SK-N-SH (cell line): ENCODE results near the gene VOPP1.
"Not testable (repeated sequence)": the region's sequence is repeated elsewhere in the genome, so short reads cannot be mapped to it uniquely, and the experiment has no call there.

Source experiments
- CTCF ChIP-seq: fragments of 200-600 bp; sonication (generic); IDR thresholded peaks from 2 replicates; pipeline ENCODE4 v1.6.1; 2017; ENCODE audit warnings: antibody characterized with exemption, mild to moderate bottlenecking, moderate library complexity
- EP300 ChIP-seq, 2 experiments: IDR thresholded peaks; 2 replicates each; pipeline versions ENCODE4 v1.4.0 to v1.6.1; 2012; ENCODE audit warnings: borderline replicate concordance in 1 of 2, low read depth in 1 of 2, low read length in 1 of 2
- FOXM1 ChIP-seq: IDR thresholded peaks from 2 replicates; pipeline ENCODE4 v1.4.0; 2012; ENCODE audit warnings: low read depth, mild to moderate bottlenecking
- JUND ChIP-seq: IDR thresholded peaks from 2 replicates; pipeline ENCODE4 v1.4.0; 2012
- MEF2A ChIP-seq: IDR thresholded peaks from 2 replicates; pipeline ENCODE4 v1.4.0; 2012; ENCODE audit warnings: low read depth, borderline replicate concordance
- NRF1 ChIP-seq: IDR thresholded peaks from 2 replicates; pipeline ENCODE4 v1.6.1; 2012; ENCODE audit warnings: low read depth, mild to moderate bottlenecking, low read length
- SMC3 ChIP-seq: IDR thresholded peaks from 2 replicates; pipeline ENCODE4 v1.6.1; 2012; ENCODE audit warnings: low read depth, low read length, improper control_type of control experiment
- TF ChIP-seq, protein P1 (sequence below): IDR thresholded peaks from 2 replicates; pipeline ENCODE4 v1.6.1; 2012; ENCODE audit warnings: mild to moderate bottlenecking, low read depth, low read length, moderate library complexity
- TF ChIP-seq, protein P2 (sequence below): IDR thresholded peaks from 2 replicates; pipeline ENCODE4; 2012
- TF ChIP-seq, protein P3 (sequence below): IDR thresholded peaks from 2 replicates; pipeline ENCODE4 v1.4.0; 2012; ENCODE audit warnings: low read depth

DNA sequence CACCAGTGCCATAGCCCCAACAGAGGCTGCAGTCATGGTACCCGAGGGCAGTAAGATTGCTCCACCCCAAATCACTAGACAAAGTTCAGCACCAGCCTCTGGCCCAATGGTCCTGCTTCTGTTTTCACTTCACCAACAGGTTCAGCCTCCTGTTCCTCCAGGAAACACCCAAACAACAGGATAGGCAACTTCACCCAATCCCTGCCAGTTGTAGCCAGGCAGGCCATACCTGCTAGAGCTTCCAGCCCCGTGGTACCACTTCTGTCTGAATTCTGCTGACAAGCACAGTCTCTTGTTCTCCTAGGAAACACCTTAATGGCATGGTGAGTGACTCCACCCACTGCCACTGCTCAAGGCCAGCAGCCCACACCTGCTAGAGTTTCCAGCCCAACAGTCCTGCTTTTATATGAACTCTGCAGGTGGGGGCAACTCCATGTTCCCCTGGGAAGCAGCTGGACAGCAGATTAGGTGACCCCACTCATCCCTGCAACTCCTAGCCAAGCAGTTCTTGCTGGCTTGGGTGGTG, 25.0 kb upstream of the VOPP1 start:
- TF ChIP-seq JUND; CTCF; FOXM1; NRF1; SMC3; EP300 (IDR thresholded peaks at IDR 0.05; ENCODE audit: borderline replicate concordance in 1 of 2, low read depth in 1 of 2, low read length in 1 of 2); MEF2A: not testable (repeated sequence)
- TF ChIP-seq, protein P1, sequence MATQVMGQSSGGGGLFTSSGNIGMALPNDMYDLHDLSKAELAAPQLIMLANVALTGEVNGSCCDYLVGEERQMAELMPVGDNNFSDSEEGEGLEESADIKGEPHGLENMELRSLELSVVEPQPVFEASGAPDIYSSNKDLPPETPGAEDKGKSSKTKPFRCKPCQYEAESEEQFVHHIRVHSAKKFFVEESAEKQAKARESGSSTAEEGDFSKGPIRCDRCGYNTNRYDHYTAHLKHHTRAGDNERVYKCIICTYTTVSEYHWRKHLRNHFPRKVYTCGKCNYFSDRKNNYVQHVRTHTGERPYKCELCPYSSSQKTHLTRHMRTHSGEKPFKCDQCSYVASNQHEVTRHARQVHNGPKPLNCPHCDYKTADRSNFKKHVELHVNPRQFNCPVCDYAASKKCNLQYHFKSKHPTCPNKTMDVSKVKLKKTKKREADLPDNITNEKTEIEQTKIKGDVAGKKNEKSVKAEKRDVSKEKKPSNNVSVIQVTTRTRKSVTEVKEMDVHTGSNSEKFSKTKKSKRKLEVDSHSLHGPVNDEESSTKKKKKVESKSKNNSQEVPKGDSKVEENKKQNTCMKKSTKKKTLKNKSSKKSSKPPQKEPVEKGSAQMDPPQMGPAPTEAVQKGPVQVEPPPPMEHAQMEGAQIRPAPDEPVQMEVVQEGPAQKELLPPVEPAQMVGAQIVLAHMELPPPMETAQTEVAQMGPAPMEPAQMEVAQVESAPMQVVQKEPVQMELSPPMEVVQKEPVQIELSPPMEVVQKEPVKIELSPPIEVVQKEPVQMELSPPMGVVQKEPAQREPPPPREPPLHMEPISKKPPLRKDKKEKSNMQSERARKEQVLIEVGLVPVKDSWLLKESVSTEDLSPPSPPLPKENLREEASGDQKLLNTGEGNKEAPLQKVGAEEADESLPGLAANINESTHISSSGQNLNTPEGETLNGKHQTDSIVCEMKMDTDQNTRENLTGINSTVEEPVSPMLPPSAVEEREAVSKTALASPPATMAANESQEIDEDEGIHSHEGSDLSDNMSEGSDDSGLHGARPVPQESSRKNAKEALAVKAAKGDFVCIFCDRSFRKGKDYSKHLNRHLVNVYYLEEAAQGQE = not testable (repeated sequence)
- TF ChIP-seq, protein P2, sequence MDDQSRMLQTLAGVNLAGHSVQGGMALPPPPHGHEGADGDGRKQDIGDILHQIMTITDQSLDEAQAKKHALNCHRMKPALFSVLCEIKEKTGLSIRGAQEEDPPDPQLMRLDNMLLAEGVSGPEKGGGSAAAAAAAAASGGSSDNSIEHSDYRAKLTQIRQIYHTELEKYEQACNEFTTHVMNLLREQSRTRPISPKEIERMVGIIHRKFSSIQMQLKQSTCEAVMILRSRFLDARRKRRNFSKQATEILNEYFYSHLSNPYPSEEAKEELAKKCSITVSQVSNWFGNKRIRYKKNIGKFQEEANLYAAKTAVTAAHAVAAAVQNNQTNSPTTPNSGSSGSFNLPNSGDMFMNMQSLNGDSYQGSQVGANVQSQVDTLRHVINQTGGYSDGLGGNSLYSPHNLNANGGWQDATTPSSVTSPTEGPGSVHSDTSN = not testable (repeated sequence)
- TF ChIP-seq, protein P3, sequence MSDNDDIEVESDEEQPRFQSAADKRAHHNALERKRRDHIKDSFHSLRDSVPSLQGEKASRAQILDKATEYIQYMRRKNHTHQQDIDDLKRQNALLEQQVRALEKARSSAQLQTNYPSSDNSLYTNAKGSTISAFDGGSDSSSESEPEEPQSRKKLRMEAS = not testable (repeated sequence)
